ENCODE results near the gene FTO. TPM values are rescaled to one million over a fixed set of nuclear protein-coding genes. Genes with fewer than 3 reads are reported as not detected.

The FTO gene
- total and polyA plus RNA-seq, 5 donors from 2014 or later = 58.6 to 97.6 (median 93.4) TPM

- no peaks in the 10 kb centered on the region for H3K27me3 ChIP-seq (ENCODE audit: control insufficient read depth, insufficient read depth, low read length)
- peaks cover 0 to 17% (median 4%) of the 10 kb centered on the region in 7 donors for H3K9me3 Mint-ChIP-seq
- H3K4me1 Mint-ChIP-seq = peaks cover 0 to 2% (median 0%) of the 10 kb centered on the region in 4 donors
- H3K4me3 ChIP-seq (ENCODE audit: low read depth, low read length) = no peak overlapping the region
- H3K9me3 ChIP-seq (ENCODE audit: control insufficient read depth in 2 of 2, low read length in 2 of 2) = peaks cover 3 to 7% of the 10 kb centered on the region in 2 experiments
- no peak overlapping the region for H3K4me3 Mint-ChIP-seq
- no peak overlapping the region for H3K27ac ChIP-seq (ENCODE audit: insufficient read depth, low read length, poor library complexity, severe bottlenecking)
- H3K27me3 Mint-ChIP-seq = peaks cover 5% of the 10 kb centered on the region
- DNase-seq = peak in 1 of 3 donors; percentile 9
- no peak for ATAC-seq (ENCODE audit: low read depth in 2 of 2)
- no peak overlapping the region for H3K27ac Mint-ChIP-seq
- H3K36me3 Mint-ChIP-seq = no peaks in the 10 kb centered on the region
- H3K36me3 ChIP-seq (ENCODE audit: control insufficient read depth, insufficient read depth, low read length) = no peaks in the 10 kb centered on the region
- H3K4me1 ChIP-seq (ENCODE audit: control insufficient read depth, insufficient read depth, low read length, poor library complexity, severe bottlenecking) = no peaks in the 10 kb centered on the region
These were observed 489.8 kb downstream of the FTO start for GRCh38 chr16:54193665-54194333.

- Mint-ChIP-seq H3K4me1 (peaks cover 0 to 2% (median 0%) of the 10 kb centered on the region in 4 donors), H3K27ac (no peak overlapping the region), H3K9me3 (peaks cover 0 to 17% (median 4%) of the 10 kb centered on the region in 7 donors), H3K4me3 (no peak overlapping the region), H3K36me3 (no peaks in the 10 kb centered on the region), H3K27me3 (peaks cover 5% of the 10 kb centered on the region)
- H3K4me1 ChIP-seq (ENCODE audit: control insufficient read depth, insufficient read depth, low read length, poor library complexity, severe bottlenecking) = no peaks in the 10 kb centered on the region
- no peak for ATAC-seq (ENCODE audit: low read depth in 2 of 2)
- H3K4me3 ChIP-seq (ENCODE audit: low read depth, low read length) = no peak overlapping the region
- H3K9me3 ChIP-seq (ENCODE audit: control insufficient read depth in 2 of 2, low read length in 2 of 2) = peaks cover 3 to 7% of the 10 kb centered on the region in 2 experiments
- no peak overlapping the region for H3K27ac ChIP-seq (ENCODE audit: insufficient read depth, low read length, poor library complexity, severe bottlenecking)
- no peaks in the 10 kb centered on the region for H3K36me3 ChIP-seq (ENCODE audit: control insufficient read depth, insufficient read depth, low read length)
- no peaks in the 10 kb centered on the region for H3K27me3 ChIP-seq (ENCODE audit: control insufficient read depth, insufficient read depth, low read length)
- DNase-seq = no peak
These were observed 490.4 kb downstream of the FTO start for GRCh38 chr16:54194334-54194743.

- Histone ChIP-seq H3K36me3 (ENCODE audit: control insufficient read depth, insufficient read depth, low read length) (no peaks in the 10 kb centered on the region), H3K4me1 (ENCODE audit: control insufficient read depth, insufficient read depth, low read length, poor library complexity, severe bottlenecking) (no peaks in the 10 kb centered on the region), H3K9me3 (ENCODE audit: control insufficient read depth in 2 of 2, low read length in 2 of 2) (no peaks in the 10 kb centered on the region), H3K27me3 (ENCODE audit: control insufficient read depth, insufficient read depth, low read length) (no peaks in the 10 kb centered on the region), H3K4me3 (ENCODE audit: low read depth, low read length) (no peak overlapping the region), H3K27ac (ENCODE audit: insufficient read depth, low read length, poor library complexity, severe bottlenecking) (no peak overlapping the region)
- Mint-ChIP-seq H3K27ac (no peak overlapping the region), H3K27me3 (no peaks in the 10 kb centered on the region), H3K36me3 (no peaks in the 10 kb centered on the region), H3K4me3 (no peak overlapping the region), H3K9me3 (peaks cover 0 to 5% (median 2%) of the 10 kb centered on the region in 7 donors), H3K4me1 (peaks cover 0 to 2% (median 0%) of the 10 kb centered on the region in 4 donors)
- no peak for DNase-seq
- ATAC-seq (ENCODE audit: low read depth in 2 of 2) = no peak
These were observed 493.8 kb downstream of the FTO start for GRCh38 chr16:54197758-54198157.

- no peak for DNase-seq
- Mint-ChIP-seq H3K9me3 (peaks cover 0 to 5% (median 2%) of the 10 kb centered on the region in 7 donors), H3K4me3 (no peak overlapping the region)
These were observed 495.7 kb downstream of the FTO start for GRCh38 chr16:54199487-54200160.

GRCh38 chr16:54200161-54200534, 496.2 kb downstream of the FTO start:
- no peaks in the 10 kb centered on the region for H3K4me1 Mint-ChIP-seq
- no peak overlapping the region for H3K4me3 Mint-ChIP-seq
- H3K9me3 ChIP-seq (ENCODE audit: control insufficient read depth in 2 of 2, low read length in 2 of 2) = no peaks in the 10 kb centered on the region
- H3K27me3 Mint-ChIP-seq = no peaks in the 10 kb centered on the region
- H3K27me3 ChIP-seq (ENCODE audit: control insufficient read depth, insufficient read depth, low read length) = no peaks in the 10 kb centered on the region
- H3K36me3 Mint-ChIP-seq = no peaks in the 10 kb centered on the region
- H3K27ac ChIP-seq (ENCODE audit: insufficient read depth, low read length, poor library complexity, severe bottlenecking) = no peak overlapping the region
- H3K36me3 ChIP-seq (ENCODE audit: control insufficient read depth, insufficient read depth, low read length) = no peaks in the 10 kb centered on the region
- H3K4me1 ChIP-seq (ENCODE audit: control insufficient read depth, insufficient read depth, low read length, poor library complexity, severe bottlenecking) = no peaks in the 10 kb centered on the region
- no peak overlapping the region for H3K4me3 ChIP-seq (ENCODE audit: low read depth, low read length)
- peaks cover 0 to 5% (median 2%) of the 10 kb centered on the region in 7 donors for H3K9me3 Mint-ChIP-seq
- ATAC-seq (ENCODE audit: low read depth in 2 of 2) = no peak
- no peak overlapping the region for H3K27ac Mint-ChIP-seq
- DNase-seq = no peak

More at GRCh38 chr16:54199487-54200160, 495.7 kb downstream of the FTO start:
- H3K4me1 Mint-ChIP-seq = no peaks in the 10 kb centered on the region
- H3K36me3 ChIP-seq (ENCODE audit: control insufficient read depth, insufficient read depth, low read length) = no peaks in the 10 kb centered on the region
- no peaks in the 10 kb centered on the region for H3K27me3 Mint-ChIP-seq
- H3K27me3 ChIP-seq (ENCODE audit: control insufficient read depth, insufficient read depth, low read length) = no peaks in the 10 kb centered on the region
- no peak for ATAC-seq (ENCODE audit: low read depth in 2 of 2)
- H3K27ac ChIP-seq (ENCODE audit: insufficient read depth, low read length, poor library complexity, severe bottlenecking) = no peak overlapping the region
- H3K36me3 Mint-ChIP-seq = no peaks in the 10 kb centered on the region
- no peak overlapping the region for H3K27ac Mint-ChIP-seq
- no peaks in the 10 kb centered on the region for H3K9me3 ChIP-seq (ENCODE audit: control insufficient read depth in 2 of 2, low read length in 2 of 2)
- no peak overlapping the region for H3K4me3 ChIP-seq (ENCODE audit: low read depth, low read length)
- H3K4me1 ChIP-seq (ENCODE audit: control insufficient read depth, insufficient read depth, low read length, poor library complexity, severe bottlenecking) = no peaks in the 10 kb centered on the region

GRCh38 chr16:54200720-54201119, 496.8 kb downstream of the FTO start:
- H3K9me3 Mint-ChIP-seq = peaks cover 0 to 5% (median 2%) of the 10 kb centered on the region in 7 donors
- H3K4me1 ChIP-seq (ENCODE audit: control insufficient read depth, insufficient read depth, low read length, poor library complexity, severe bottlenecking) = no peaks in the 10 kb centered on the region
- H3K27ac Mint-ChIP-seq = no peak overlapping the region
- no peaks in the 10 kb centered on the region for H3K4me1 Mint-ChIP-seq
- H3K27me3 ChIP-seq (ENCODE audit: control insufficient read depth, insufficient read depth, low read length) = no peaks in the 10 kb centered on the region
- H3K36me3 Mint-ChIP-seq = no peaks in the 10 kb centered on the region
- no peaks in the 10 kb centered on the region for H3K27me3 Mint-ChIP-seq
- no peaks in the 10 kb centered on the region for H3K36me3 ChIP-seq (ENCODE audit: control insufficient read depth, insufficient read depth, low read length)
- H3K9me3 ChIP-seq (ENCODE audit: control insufficient read depth in 2 of 2, low read length in 2 of 2) = no peaks in the 10 kb centered on the region
- DNase-seq (no peak), ATAC-seq (ENCODE audit: low read depth in 2 of 2) (no peak)
- H3K27ac ChIP-seq (ENCODE audit: insufficient read depth, low read length, poor library complexity, severe bottlenecking) = no peak overlapping the region
- H3K4me3 ChIP-seq (ENCODE audit: low read depth, low read length) = no peak overlapping the region
- no peak overlapping the region for H3K4me3 Mint-ChIP-seq

GRCh38 chr16:54201200-54201599, 497.2 kb downstream of the FTO start:
- H3K9me3 Mint-ChIP-seq = peaks cover 0 to 4% (median 2%) of the 10 kb centered on the region in 7 donors
- ATAC-seq (ENCODE audit: low read depth in 2 of 2) = no peak

More at GRCh38 chr16:54201200-54201599, 497.2 kb downstream of the FTO start:
- Mint-ChIP-seq H3K36me3 (no peaks in the 10 kb centered on the region), H3K4me1 (no peaks in the 10 kb centered on the region), H3K27ac (no peak overlapping the region), H3K4me3 (no peak overlapping the region), H3K27me3 (no peaks in the 10 kb centered on the region)
- Histone ChIP-seq H3K4me3 (ENCODE audit: low read depth, low read length) (no peak overlapping the region), H3K36me3 (ENCODE audit: control insufficient read depth, insufficient read depth, low read length) (no peaks in the 10 kb centered on the region), H3K9me3 (ENCODE audit: control insufficient read depth in 2 of 2, low read length in 2 of 2) (no peaks in the 10 kb centered on the region), H3K27me3 (ENCODE audit: control insufficient read depth, insufficient read depth, low read length) (no peaks in the 10 kb centered on the region), H3K4me1 (ENCODE audit: control insufficient read depth, insufficient read depth, low read length, poor library complexity, severe bottlenecking) (no peaks in the 10 kb centered on the region), H3K27ac (ENCODE audit: insufficient read depth, low read length, poor library complexity, severe bottlenecking) (no peak overlapping the region)
- DNase-seq = no peak

Data from CD4-positive, CD25-positive, alpha-beta regulatory T cell (primary cell).